BJ (cell line): ENCODE measurements around the gene RASSF3. TPM values are rescaled to one million over a fixed set of nuclear protein-coding genes. Genes with fewer than 3 reads are reported as not detected.

Experiments
- CTCF ChIA-PET: fragments of 350-600 bp; formaldehyde crosslinking; extraction: SDS; loops from one replicate; lab custom pipeline; 2021; ENCODE audit warnings: antibody characterized with exemption, inconsistent platforms; lab: Yijun Ruan, JAX
- POLR2A ChIA-PET: fragments of 300-600 bp; sonication (Branson Sonifier 250); formaldehyde crosslinking; extraction: SDS; loops from one replicate; lab custom pipeline; 2021; ENCODE audit warnings: antibody characterized with exemption; lab: Charles Lee
- DNase-seq: peaks from one replicate; pipeline ENCODE4 v3.0.0-alpha.2; 2011; ENCODE audit warnings: low read depth
- H3K27me3 ChIP-seq: 2 replicates; pipeline ENCODE4 v1.6.0; 2011; ENCODE audit warnings: low read length; ENCODE audit not compliant: control insufficient read depth, insufficient read depth
- H3K36me3 ChIP-seq: 2 replicates; pipeline ENCODE4 v1.5.1; 2011; ENCODE audit warnings: low read length; ENCODE audit not compliant: control insufficient read depth, insufficient read depth
- H3K4me3 ChIP-seq: 2 replicates; pipeline ENCODE4 v1.5.1; 2011; ENCODE audit warnings: low read depth, mild to moderate bottlenecking, control low read depth, low read length
- polyA plus RNA-seq: library from polyadenylated mRNA; depleted of rRNA; stranded (reverse); fragments of >200 nt; gene quantifications from 2 replicates; pipeline ENCODE4 v1.2.3, GENCODE V29; 2011
- TF ChIP-seq, protein P1 (sequence below): IDR thresholded peaks from 2 replicates; pipeline ENCODE4 v1.5.1; 2011; ENCODE audit warnings: low read depth, mild to moderate bottlenecking, control low read depth, inconsistent platforms, low read length, moderate library complexity; ENCODE audit not compliant: insufficient read depth

Gene RASSF3
- polyA plus RNA-seq, 1 experiment: 27.7 TPM

DNA sequence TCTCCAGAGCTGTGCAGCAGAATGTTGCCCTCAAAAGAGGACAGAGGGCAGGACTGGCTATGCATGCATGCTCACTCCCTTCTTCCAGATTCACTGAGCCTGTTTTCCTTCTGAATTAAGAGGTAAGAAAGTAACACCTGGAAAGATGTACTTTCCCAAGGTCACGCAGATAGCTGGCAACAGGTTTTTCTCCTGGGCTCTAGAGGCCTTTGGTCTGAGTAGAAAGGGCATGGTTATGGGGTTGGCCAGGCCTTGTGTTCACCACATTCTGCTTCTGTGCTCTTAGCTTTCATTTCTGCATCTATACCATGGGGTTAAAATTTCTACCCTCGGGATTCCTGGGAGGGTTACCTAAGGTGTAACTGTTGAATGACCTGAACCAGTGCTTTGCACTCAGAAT lies 57.5 kb downstream of the RASSF3 start:
- TF ChIP-seq, protein P1, sequence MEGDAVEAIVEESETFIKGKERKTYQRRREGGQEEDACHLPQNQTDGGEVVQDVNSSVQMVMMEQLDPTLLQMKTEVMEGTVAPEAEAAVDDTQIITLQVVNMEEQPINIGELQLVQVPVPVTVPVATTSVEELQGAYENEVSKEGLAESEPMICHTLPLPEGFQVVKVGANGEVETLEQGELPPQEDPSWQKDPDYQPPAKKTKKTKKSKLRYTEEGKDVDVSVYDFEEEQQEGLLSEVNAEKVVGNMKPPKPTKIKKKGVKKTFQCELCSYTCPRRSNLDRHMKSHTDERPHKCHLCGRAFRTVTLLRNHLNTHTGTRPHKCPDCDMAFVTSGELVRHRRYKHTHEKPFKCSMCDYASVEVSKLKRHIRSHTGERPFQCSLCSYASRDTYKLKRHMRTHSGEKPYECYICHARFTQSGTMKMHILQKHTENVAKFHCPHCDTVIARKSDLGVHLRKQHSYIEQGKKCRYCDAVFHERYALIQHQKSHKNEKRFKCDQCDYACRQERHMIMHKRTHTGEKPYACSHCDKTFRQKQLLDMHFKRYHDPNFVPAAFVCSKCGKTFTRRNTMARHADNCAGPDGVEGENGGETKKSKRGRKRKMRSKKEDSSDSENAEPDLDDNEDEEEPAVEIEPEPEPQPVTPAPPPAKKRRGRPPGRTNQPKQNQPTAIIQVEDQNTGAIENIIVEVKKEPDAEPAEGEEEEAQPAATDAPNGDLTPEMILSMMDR: no peak
- Histone ChIP-seq H3K36me3 (no peaks in the 10 kb centered on the region), H3K27me3 (no peaks in the 10 kb centered on the region), H3K4me3 (no peak overlapping the region)
- DNase-seq: no peak
- ChIA-PET POLR2A (no interaction called here), CTCF (no interaction called here)

DNA sequence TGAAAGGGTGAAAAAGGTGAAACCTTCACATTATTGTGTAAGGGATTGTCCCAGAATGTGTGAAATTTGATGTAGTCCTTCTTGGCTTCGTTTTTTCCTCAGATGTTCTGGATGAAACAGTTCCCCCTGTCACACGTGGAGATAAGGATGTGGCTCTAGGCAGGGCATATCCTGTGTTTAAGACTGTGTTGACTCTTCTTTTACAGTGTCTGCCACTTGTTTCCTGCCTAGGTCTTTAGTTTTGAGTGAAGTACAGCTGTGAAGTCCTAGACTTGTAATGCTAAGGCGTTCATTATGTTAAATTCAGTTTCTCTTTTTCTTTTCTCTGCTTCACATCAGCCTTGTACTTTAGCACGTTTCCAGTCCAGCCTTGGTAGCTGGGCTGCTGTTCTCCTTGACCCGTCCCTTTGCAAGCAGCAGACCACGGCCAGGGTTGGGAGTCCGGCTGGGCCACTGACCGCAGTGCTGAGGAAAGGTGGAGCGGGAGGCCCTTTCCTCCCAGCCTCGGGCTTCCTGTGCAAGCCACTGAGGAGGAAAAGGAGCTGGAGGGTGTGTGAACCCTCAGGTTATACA lies 59.1 kb downstream of the RASSF3 start:
- Histone ChIP-seq H3K36me3 (no peaks in the 10 kb centered on the region), H3K4me3 (no peak overlapping the region), H3K27me3 (no peaks in the 10 kb centered on the region)
- ChIA-PET CTCF (interaction anchor here (0.6 to 1.0 kb wide), 2 partner anchors 120 to 203 kb away, joined by 3 read pairs; no protein-coding TSS in a partner anchor), POLR2A (no interaction called here)
- TF ChIP-seq, protein P1: no peak
- no peak for DNase-seq

DNA sequence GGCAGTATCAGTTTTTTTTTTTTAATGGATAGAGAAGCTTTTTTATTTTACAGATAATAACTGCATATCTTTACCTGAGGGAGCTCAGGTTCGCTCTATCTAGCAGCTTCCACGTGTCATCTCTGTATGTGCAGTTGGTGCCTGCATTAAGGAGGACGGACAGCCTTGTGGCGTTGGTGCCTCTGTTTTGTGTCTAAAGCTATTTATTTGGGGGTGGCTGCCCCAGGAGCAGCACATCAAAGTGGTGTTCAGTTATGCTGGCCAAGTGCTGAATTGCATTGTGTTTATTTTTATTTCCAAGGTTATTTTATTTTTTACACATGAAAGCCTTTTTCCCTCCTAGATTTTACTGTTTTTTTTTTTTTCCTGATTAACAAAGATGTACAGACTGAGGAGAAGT lies 59.7 kb downstream of the RASSF3 start:
- no peak for DNase-seq
- ChIA-PET CTCF (interaction anchor here (0.6 to 1.0 kb wide), 2 partner anchors 120 to 203 kb away, joined by 3 read pairs; no protein-coding TSS in a partner anchor), POLR2A (no interaction called here)
- Histone ChIP-seq H3K4me3 (no peak overlapping the region), H3K27me3 (no peaks in the 10 kb centered on the region), H3K36me3 (no peaks in the 10 kb centered on the region)
- TF ChIP-seq, protein P1: no peak

DNA sequence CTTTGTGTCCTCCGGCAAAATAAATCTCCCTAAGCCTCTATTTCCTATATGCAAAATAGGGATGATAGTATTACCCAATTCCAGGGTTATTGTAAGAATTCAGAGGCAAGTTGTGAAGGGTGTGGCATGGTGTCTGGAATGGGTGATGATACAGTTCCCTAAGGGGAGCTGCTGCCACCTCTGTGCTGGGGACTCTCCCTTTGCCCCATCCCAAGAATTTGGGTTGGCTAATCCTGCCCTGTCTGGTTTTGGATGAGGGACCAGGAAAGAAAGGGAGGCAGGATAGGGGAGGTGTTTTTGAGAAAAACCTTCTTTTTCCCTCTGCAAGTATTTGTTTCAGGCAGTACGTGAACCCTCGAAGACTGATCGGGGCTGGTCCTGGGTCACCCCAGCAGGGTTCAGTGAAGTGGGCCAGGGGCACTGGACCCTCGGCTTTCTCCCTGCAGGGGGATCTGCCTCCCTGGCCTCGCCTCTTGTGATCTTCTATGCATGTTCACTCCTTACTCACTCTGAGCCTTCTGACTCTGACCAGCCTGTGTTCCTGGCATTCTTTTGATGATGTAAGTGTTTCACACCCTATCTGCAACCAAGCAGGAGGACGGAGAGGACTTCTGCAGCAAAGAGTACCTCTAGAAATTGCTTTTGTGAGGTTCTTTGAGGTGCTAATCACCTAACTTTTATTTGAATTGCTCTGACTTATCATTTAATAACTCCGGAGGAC lies 60.8 kb downstream of the RASSF3 start:
- ChIA-PET POLR2A (no interaction called here), CTCF (no interaction called here)
- DNase-seq: no peak
- Histone ChIP-seq H3K4me3 (no peak overlapping the region), H3K27me3 (no peaks in the 10 kb centered on the region), H3K36me3 (no peaks in the 10 kb centered on the region)
- TF ChIP-seq, protein P1: no peak

DNA sequence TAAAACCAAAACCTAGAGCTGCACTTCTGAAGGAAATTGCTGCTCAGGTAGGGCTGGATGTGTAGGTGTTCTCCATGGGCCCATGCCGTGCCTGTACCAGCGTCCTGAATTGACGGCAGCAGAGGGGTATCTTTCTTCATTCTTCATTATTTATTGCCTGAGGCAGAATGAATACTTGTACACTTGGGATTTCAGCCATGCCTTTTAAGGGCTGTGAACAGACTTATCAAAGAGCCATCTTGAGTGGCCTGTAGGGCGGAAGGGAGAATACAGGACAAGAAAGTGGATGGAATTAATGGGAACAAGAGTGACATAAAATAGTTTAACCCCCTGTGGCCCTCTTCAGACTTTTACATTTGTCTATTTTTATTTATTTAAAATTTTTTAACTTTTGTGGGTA lies 61.4 kb downstream of the RASSF3 start:
- ChIA-PET POLR2A (no interaction called here), CTCF (interaction anchor here (0.8 kb wide), 1 partner anchor 25 kb away, joined by 3 read pairs; no protein-coding TSS in a partner anchor)
- H3K4me3 ChIP-seq: no peak overlapping the region
- TF ChIP-seq, protein P1: no peak
- H3K27me3 ChIP-seq: no peaks in the 10 kb centered on the region
- no peaks in the 10 kb centered on the region for H3K36me3 ChIP-seq
- no peak for DNase-seq
